T-helper 22 cell (primary cell): ENCODE data around the gene COX19.
"Not testable (repeated sequence)": the region's sequence is repeated elsewhere in the genome, so short reads cannot be mapped to it uniquely, and the experiment has no call there.

Experiments used
- DNase-seq: peaks from one replicate; pipeline ENCODE4 v3.0.0-alpha.2; 2020; ENCODE audit warnings: low read depth

Gene COX19

DNA sequence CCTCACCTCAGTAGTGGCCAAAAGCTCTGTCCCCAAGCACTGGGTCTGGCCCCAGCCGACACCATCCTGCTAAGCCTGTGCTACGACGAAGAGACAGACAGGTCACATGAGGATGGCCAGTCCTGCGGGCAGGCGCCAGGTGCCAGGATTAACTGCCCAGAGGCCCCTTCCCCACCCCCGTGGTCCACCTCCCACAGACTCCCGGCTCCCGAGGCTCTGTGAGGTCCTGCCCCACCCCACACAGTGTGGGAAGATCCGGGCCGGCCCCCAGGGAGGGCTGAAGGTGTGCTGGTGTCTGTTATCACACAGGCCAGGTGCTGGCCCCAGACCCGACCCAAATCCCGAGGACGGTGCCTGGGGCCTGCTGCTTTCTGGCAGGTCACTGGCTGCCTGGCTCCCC, 34.9 kb upstream of the COX19 start:
- no peak for DNase-seq

DNA sequence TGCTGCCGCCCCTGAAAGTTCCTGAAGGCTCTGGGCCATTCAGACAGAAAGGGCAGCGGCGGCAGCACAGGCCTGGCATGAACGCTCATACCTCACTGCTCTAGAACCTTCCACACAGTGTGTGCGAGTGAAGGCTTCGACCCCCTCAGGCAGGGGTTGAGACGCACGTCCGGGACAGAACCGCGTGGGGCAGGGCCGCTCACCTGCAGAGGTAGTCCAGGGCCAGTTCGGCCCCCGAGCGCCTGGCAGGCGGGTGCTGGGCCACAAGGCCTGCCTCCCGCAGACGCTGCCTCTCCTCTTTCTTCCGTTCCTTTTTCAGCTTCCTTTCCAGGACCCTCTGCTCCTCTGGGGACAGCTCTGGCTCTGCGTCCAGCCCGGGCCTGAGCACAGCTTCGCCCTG, 34.4 kb upstream of the COX19 start:
- no peak for DNase-seq

DNA sequence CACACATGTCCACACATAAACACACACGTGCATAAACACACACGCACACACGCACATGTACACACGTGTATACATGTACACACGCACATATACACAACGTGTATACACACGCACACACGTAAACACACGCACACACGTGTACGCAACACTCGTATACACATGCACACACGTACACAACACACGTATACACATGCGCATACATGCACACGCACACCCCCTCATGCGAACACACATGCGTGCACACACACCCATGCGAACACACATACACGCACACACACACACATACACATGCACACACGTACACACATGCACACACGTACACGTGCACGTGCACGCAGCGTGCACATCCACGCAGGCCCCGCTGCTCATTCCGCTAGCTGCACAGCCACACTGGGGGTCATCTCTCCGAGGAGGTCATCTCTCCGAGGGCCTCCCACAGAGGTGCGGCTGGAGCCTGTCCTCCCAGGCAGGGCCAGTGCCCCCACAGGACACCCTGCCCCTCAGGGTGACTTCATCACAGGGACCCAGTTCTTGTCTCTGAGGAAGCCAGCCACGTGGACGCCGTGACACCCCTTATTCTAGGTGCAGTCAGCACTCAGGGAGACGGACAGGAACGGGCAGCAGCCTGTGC, 33.5 kb upstream of the COX19 start:
- no peak for DNase-seq

DNA sequence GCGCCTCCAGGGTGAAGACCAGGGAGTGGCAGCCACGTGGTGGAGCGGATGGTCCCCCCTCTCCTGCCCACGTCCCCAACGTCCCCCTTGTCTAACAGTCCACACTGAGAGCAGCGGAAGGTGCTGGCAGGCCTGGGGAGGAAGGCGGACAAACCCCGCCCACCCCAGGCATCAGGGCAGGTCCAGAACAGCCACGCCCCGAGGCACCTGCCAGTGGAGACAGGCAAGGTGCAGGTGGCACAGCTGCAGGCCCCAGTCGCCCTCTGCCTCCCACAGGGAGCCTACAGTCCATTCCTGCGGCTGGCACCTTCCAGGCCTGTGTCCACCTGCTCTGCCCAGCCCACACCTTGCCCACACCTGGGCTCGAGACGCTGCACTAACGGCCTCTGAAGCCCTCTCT, 32.6 kb upstream of the COX19 start:
- DNase-seq: no peak

DNA sequence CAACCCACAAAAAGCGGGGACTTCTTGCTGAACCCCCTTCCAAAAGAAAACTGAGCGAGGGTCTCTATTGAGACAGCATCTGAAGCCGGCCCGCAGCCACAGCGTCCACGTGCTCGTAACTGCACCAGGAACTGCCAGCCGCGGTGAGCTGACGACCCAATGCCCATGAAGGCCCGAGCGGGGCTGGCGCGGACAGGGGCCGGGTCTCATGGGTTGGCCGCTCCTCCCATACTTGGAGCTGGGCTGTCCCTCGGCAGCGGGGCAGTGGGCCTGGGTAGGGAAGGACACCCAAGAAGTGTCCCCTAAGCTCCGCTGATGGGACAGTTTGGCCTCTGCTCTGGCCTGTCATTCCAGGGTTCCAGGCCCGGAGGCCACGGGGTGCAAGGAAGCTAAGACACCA, 30.0 kb upstream of the COX19 start:
- no peak for DNase-seq

DNA sequence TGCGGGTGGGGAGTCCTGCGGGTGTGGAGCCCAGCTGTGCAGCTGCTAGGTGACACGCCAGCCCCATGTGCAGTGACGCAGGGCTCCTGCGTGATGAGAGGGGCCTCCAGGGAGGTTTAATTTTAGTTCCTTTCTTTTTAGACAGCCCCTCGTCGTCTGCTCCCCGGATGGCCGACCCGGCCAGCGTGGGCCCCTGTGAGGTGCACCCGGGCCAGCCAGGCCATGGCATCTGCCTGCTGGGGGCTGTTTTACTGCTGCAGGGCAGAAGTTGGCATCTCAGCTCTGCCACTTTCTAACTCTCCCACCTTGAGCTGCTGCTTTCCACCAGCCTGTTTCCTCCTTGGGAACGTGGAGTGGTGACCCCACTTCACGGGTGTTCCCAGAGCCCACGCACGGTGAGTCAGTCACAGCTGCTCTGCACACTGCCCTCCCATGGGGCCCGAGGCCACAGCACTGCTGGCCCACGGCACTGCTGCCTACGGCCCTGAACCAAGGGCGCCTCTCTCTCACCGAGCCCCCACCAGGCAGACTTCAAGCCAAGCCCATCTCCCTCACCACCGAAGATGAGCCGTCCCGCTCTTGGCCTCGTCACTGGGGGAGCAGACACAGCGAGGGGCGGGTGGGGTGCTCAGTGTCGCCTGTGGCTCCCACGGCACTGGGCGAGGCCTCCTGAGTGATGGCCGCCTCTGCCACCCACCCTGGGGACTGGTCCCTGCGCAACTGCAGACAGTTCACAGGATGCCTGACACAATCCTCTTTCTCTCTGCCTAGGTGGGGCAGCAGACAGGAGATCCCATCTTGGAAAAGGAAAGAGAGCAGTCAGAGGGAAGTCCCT, 28.9 kb upstream of the COX19 start:
- no peak for DNase-seq

DNA sequence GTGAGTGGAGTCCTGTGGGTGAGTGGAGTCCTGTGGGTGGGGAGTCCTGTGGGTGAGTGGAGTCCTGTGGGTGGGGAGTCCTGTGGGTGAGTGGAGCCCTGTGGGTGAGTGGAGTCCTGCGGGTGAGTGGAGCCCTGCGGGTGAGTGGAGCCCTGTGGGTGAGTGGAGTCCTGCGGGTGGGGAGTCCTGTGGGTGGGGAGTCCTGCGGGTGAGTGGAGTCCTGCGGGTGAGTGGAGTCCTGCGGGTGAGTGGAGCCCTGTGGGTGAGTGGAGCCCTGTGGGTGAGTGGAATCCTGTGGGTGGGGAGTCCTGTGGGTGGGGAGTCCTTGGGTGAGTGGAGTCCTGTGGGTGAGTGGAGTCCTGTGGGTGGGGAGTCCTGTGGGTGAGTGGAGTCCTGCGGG, 27.1 kb upstream of the COX19 start:
- DNase-seq: not testable (repeated sequence)

DNA sequence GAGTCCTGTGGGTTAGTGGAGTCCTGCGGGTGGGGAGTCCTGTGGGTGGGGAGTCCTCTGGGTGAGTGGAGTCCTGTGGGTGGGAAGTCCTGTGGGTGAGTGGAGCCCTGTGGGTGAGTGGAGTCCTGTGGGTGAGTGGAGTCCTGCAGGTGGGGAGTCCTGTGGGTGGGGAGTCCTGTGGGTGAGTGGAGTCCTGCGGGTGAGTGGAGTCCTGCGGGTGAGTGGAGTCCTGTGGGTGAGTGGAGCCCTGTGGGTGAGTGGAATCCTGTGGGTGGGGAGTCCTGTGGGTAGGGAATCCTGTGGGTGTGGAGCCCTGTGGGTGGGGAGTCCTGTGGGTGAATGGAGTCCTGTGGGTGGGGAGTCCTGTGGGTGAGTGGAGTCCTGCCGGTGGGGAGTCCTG, 26.7 kb upstream of the COX19 start:
- not testable (repeated sequence) for DNase-seq

DNA sequence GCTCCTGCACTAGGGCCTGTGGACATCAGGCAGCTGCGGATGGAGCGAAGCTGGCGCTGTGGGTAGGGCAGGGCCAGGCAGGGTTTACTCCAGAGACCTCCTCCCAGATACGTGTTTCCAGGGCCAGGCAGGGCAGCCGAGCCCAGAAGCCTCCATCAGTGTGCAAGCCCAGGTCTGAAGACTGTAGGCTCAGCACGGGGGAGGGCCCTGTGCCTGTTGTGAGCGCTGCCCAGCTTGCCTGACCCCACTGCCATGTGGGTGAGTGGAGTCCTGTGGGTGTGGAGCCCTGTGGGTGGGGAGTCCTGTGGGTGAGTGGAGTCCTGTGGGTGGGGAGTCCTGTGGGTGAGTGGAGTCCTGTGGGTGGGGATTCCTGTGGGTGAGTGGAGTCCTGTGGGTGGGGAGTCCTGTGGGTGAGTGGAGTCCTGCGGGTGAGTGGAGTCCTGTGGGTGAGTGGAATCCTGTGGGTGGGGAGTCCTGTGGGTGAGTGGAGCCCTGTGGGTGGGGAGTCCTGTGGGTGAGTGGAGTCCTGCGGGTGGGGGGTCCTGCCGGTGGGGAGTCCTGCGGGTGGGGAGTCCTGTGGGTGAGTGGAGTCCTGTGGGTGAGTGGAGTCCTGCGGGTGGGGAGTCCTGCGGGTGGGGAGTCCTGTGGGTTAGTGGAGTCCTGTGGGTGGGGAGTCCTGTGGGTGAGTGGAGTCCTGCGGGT, 25.9 kb upstream of the COX19 start:
- not testable (repeated sequence) for DNase-seq

DNA sequence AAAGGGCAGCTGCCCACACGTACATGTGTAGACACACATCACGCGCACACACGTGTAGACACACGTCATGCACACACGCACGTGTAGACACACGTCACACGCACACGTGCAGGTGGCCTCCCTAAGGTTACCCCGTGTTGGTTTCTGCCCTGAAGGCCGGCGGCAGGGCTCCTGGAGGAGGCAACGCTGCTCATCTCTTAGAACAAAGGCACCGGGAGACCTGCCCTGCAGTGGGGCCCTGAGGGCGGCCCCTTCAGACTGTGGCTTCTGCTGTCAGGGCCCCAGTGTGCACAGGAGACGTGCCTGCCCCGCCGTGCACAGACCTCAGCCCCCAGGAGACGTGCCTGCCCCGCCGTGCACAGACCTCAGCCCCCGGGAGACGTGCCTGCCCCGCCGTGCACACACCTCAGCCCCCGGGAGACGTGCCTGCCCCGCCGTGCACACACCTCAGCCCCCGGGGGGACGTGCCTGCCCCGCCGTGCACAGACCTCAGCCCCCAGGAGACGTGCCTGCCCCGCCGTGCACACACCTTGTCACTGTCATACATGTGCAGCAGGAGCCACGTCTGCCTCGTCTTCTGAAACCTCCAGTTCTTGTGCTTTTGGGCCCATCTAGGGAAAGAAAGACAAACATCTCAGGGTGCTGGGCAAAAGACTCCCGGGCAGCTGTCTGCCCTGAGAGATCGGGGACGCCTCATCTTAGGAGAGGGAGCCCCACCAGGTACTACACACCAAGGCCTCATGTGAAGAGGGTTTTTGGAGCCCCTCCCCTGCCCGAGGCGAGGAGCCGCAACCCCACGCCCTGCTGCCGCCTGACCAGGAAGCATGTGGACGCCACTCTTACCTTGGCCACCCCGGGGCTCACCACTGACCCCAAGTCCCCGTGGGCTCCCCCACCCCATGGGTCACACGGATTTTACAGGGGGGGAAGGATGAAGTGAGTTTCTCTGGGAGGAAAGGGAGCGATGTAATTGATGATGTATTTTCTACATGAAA, 24.9 kb upstream of the COX19 start:
- DNase-seq: no peak

DNA sequence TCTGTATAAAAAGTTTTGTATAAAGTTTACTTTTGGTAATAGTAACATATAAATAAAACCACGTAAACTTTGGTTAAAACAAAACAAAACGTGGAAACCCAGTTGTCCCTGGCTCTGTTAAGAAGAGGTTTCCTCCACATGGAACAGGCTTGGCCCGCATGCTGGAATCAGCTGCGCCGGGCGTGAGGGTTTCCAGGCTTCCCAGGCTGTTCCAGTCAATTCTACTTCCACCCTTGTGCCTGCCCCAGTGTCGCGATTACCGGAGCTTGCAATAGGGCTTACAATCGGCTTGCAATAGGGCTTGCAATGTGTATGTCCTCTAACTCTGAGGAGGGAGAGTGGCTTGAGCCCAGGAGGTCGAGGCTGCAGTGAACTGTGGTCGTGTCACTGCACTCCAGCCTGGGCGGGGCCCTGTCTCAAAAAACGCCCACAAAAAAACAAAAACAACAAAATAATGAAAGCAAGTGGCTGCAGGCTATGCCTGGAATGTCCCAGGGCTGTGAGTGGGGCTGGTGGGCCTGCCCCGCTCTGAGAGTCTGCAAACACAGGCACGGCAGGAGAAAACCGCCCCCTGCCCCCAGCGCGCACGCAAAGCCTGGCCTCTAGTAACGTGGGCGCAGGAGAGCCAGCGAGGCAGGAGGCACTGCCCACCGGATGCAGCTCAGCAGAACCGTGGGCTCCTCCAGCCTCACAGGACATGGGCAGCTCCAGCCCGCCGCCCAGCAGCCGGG, 24.0 kb upstream of the COX19 start:
- DNase-seq: no peak

DNA sequence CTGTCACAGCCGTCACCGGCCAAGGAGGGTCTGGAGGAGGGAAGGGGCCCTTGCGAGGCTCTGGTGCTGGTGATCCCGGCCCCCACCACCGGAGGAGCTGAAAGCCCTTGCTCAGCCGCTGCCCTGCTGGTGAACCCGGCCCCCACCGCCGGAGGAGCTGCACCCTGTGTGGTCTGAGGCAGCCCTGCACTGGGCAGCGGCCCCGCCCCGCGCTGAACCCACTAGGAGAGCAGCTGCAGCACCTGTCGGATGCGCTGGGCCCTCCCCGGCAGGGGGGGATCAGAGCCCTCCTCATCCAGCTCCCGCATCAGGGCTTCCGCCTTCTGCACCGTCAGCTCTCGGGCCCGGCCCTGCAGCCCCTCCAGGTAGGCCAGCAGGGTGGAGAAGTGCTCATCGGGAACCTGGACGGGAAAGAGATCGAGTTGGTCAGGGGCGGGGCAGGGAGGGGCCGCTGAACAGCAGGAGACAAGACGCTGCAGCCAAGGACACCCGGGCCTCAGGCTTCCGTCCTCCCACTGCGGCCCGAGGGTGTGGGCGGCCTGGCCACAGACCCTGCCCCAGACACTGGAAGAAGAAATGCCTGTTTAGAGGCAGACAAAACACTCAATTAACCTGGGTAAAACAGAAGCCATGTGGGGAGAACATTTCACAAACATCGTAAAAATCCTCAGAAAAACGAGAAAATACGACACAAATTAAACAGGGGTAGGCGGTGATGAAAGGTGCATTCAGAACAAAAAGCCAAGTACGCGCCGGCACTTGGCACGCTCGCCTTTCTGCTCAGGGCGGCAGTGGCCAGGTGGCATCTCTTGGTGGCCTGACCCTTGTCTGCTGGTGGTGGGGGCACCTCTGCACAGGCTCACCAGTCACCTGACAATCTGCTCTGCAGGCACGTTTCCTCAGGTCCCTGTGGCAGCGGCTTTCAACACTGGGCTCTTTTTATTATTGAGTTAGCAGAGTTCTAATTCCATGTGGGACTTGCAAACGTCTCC, 22.4 kb upstream of the COX19 start:
- no peak for DNase-seq

DNA sequence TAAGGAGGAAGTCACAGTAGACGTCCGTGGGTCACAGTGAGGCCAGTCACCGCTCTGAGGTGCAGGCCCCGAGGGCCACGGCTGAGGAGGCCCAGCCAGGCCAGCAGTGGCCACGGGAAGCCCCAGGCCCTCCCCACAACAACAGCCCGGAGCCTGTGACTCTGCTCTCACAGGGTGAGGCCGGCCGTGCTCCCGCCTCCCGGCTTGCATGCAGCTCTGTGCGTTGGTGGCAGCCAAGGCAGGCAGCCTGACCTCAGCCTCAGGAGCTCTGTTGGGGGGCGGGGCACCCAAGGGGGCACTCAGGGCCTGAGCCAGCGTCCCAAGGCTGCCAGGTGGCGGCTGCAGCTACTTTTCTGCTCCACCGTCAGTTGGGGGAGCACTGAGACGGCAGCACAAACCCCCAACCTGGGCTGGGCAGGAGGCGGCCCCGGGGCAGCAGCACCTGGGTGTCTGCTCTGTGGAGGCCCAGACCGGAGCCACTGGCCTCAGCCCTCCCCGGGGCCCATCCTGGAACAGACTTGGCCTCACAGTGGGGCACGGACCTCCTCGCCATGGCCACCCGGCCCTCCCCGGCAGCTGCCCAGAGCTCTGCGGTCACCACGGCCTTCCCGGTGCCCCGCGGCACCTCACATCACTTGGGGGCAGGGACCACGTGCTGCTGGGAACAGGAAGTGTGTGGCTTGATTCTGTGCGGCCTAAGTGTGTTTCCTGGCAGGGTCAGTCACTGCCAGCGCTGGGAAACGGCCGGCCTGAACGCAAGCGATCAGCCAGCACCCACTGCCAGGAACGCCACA, 20.9 kb upstream of the COX19 start:
- DNase-seq: no peak

DNA sequence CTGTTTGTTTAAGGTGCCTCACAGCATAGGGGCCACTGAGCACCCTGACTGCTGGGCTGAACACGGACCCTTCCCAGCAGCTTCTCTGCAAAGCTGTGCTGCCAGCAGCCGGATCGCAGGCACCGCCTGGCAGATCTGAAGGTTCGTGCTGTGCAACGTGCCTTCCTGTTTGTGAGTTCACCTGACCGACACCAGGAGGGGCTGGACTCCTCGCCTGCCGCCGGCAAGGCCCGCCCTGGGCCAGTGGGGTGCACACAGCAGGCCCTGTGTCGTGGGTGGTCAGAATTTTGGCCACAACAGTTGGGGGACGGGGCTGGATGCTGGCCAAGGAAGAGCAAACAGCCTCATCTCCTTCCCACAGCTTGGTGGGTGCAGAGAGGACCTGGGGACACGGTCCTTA, 20.2 kb upstream of the COX19 start:
- DNase-seq: no peak

DNA sequence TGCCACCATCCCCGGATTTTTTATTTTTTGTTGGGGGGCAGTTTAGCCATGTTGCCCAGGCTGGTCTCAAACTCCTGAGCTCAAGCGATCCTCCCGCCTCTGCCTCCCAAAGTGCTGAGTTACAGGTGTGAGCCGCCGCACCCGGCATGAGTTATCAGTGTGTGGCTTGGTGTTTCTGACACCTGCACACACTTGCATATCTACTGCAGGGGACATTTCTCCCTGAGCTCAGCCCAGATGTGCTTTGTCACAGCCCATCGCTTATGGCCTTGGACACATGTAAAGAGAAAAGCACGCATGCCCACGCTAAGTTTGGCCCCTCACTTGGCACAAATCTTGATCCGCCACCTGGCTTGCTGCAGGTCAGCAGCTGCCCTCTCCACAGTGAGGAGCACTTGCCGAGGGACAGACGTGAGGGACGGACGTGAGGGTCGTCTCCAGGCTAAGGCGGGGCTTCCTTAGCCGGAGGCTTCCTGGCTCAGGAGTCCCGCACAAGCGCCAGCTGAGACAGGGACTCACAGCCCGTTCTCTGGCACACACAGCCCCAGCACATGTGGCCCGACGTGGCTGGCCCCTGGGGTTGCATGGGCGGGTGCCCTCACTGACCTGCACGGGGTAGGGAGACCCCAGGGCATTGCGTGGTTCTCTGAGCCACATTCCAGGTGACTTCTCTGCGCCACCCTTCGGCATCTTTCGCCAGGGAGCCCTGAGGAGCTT, 19.4 kb upstream of the COX19 start:
- no peak for DNase-seq

DNA sequence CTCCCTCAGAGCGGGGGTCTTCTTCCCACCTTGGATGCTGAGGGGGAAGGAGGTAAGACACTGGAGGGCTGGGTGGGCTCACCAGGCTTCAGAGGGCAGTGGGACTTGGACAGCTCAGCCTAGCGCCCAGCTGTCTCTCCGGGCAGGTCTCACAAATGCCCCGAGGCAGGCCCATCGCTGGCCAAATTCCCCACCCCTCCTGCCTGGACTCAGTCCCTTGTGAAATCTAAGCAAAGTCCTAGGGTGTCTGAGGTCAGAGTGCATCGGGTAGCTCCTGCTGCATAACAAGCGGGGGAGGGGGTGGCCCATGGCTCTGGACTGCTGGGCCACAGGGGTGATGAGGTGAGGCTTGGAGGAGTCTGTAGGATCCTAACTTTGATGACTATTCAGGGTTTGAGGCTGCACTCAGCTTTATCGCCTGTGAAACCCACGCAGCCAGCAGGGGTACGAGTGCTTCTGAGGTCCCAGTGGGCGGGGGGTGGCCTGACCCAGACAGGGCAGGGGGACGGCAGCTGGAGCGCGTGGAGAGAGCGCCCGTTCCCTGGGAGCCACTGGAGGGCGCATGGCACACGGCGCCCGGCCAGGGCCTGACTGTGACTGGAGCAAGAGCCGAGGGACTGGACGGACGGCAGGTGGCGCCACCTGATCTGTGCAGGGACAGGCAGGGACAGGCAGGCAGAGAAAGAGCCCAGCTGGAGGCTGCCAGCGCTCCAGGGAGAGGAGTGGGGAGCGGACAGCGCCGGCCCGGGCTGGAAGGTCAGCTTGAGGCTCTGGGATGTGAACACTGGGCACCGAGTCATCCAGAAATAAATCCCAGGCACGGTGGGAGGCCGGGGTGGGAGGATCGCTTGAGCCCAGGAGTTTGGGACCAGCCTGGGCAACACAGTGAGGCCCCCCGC, 17.6 kb upstream of the COX19 start:
- peak; percentile 84 for DNase-seq
